ENCODE results near the gene PTPRS. TPM values are rescaled to one million over a fixed set of nuclear protein-coding genes. Genes with fewer than 3 reads are reported as not detected.

The PTPRS gene
- total and polyA plus RNA-seq, 2 donors, result 4.7 to 8.5 TPM

GRCh38 chr19:5321066-5321642 lies 19.5 kb downstream of the PTPRS start:
- WGBS, result 96% methylated on average over 9 of the region's 9 CpGs
- Histone ChIP-seq H3K27ac (ENCODE audit: low read depth in 1 of 2, low read length in 1 of 2) (no peak overlapping the region), H3K4me3 (ENCODE audit: low read length in 2 of 2) (no peak overlapping the region), H3K4me1 (ENCODE audit: control insufficient read depth in 2 of 2, insufficient read depth in 2 of 2, low read length in 2 of 2) (peaks cover 0 to 3% of the 10 kb centered on the region in 2 donors), H3K36me3 (ENCODE audit: control insufficient read depth in 2 of 2, insufficient read depth in 2 of 2, low read length in 1 of 2) (no peaks in the 10 kb centered on the region), H3K27me3 (ENCODE audit: control insufficient read depth in 2 of 2, insufficient read depth in 1 of 2, low read length in 1 of 2) (peaks cover 0 to 13% of the 10 kb centered on the region in 2 donors), H3K9me3 (ENCODE audit: control insufficient read depth in 2 of 2, insufficient read depth in 1 of 2, low read length in 1 of 2) (peaks cover 0 to 7% of the 10 kb centered on the region in 2 donors)
- no peak for DNase-seq (ENCODE audit: low read depth in 6 of 9, low spot score in 9 of 9)

GRCh38 chr19:5319516-5319915 lies 21.1 kb downstream of the PTPRS start:
- H3K4me3 ChIP-seq (ENCODE audit: low read length in 2 of 2), result no peak overlapping the region
- 95% methylated on average over 9 of the region's 9 CpGs for WGBS
- no peaks in the 10 kb centered on the region for H3K36me3 ChIP-seq (ENCODE audit: control insufficient read depth in 2 of 2, insufficient read depth in 2 of 2, low read length in 1 of 2)
- peaks cover 0 to 13% of the 10 kb centered on the region in 2 donors for H3K27me3 ChIP-seq (ENCODE audit: control insufficient read depth in 2 of 2, insufficient read depth in 1 of 2, low read length in 1 of 2)
- H3K9me3 ChIP-seq (ENCODE audit: control insufficient read depth in 2 of 2, insufficient read depth in 1 of 2, low read length in 1 of 2), result peaks cover 0 to 2% of the 10 kb centered on the region in 2 donors
- no peak for DNase-seq (ENCODE audit: low read depth in 6 of 9, low spot score in 9 of 9)
- H3K4me1 ChIP-seq (ENCODE audit: control insufficient read depth in 2 of 2, insufficient read depth in 2 of 2, low read length in 2 of 2), result peaks cover 0 to 3% of the 10 kb centered on the region in 2 donors
- no peak overlapping the region for H3K27ac ChIP-seq (ENCODE audit: low read depth in 1 of 2, low read length in 1 of 2)

GRCh38 chr19:5318306-5318705 lies 22.3 kb downstream of the PTPRS start:
- 91% methylated on average over 6 of the region's 6 CpGs for WGBS
- Histone ChIP-seq H3K4me1 (ENCODE audit: control insufficient read depth in 2 of 2, insufficient read depth in 2 of 2, low read length in 2 of 2) (peaks cover 0 to 3% of the 10 kb centered on the region in 2 donors), H3K27me3 (ENCODE audit: control insufficient read depth in 2 of 2, insufficient read depth in 1 of 2, low read length in 1 of 2) (peaks cover 0 to 17% of the 10 kb centered on the region in 2 donors), H3K9me3 (ENCODE audit: control insufficient read depth in 2 of 2, insufficient read depth in 1 of 2, low read length in 1 of 2) (no peaks in the 10 kb centered on the region), H3K36me3 (ENCODE audit: control insufficient read depth in 2 of 2, insufficient read depth in 2 of 2, low read length in 1 of 2) (no peaks in the 10 kb centered on the region), H3K4me3 (ENCODE audit: low read length in 2 of 2) (no peak overlapping the region), H3K27ac (ENCODE audit: low read depth in 1 of 2, low read length in 1 of 2) (no peak overlapping the region)
- DNase-seq (ENCODE audit: low read depth in 6 of 9, low spot score in 9 of 9), result no peak

GRCh38 chr19:5317321-5317720 lies 23.3 kb downstream of the PTPRS start:
- no peaks in the 10 kb centered on the region for H3K9me3 ChIP-seq (ENCODE audit: control insufficient read depth in 2 of 2, insufficient read depth in 1 of 2, low read length in 1 of 2)
- no peak overlapping the region for H3K27ac ChIP-seq (ENCODE audit: low read depth in 1 of 2, low read length in 1 of 2)
- H3K36me3 ChIP-seq (ENCODE audit: control insufficient read depth in 2 of 2, insufficient read depth in 2 of 2, low read length in 1 of 2), result no peaks in the 10 kb centered on the region
- DNase-seq (ENCODE audit: low read depth in 6 of 9, low spot score in 9 of 9), result no peak
- peaks cover 0 to 15% of the 10 kb centered on the region in 2 donors for H3K27me3 ChIP-seq (ENCODE audit: control insufficient read depth in 2 of 2, insufficient read depth in 1 of 2, low read length in 1 of 2)
- no peak overlapping the region for H3K4me3 ChIP-seq (ENCODE audit: low read length in 2 of 2)
- H3K4me1 ChIP-seq (ENCODE audit: control insufficient read depth in 2 of 2, insufficient read depth in 2 of 2, low read length in 2 of 2), result peaks cover 0 to 3% of the 10 kb centered on the region in 2 donors
- 84% methylated on average over 7 of the region's 7 CpGs for WGBS

GRCh38 chr19:5316138-5316537 lies 24.5 kb downstream of the PTPRS start:
- no peak overlapping the region for H3K4me3 ChIP-seq (ENCODE audit: low read length in 2 of 2)
- H3K27ac ChIP-seq (ENCODE audit: low read depth in 1 of 2, low read length in 1 of 2), result no peak overlapping the region
- H3K36me3 ChIP-seq (ENCODE audit: control insufficient read depth in 2 of 2, insufficient read depth in 2 of 2, low read length in 1 of 2), result no peaks in the 10 kb centered on the region
- no peaks in the 10 kb centered on the region for H3K4me1 ChIP-seq (ENCODE audit: control insufficient read depth in 2 of 2, insufficient read depth in 2 of 2, low read length in 2 of 2)
- H3K27me3 ChIP-seq (ENCODE audit: control insufficient read depth in 2 of 2, insufficient read depth in 1 of 2, low read length in 1 of 2), result peaks cover 0 to 7% of the 10 kb centered on the region in 2 donors
- DNase-seq (ENCODE audit: low read depth in 6 of 9, low spot score in 9 of 9), result no peak
- WGBS, result 95% methylated on average over 9 of the region's 9 CpGs
- no peaks in the 10 kb centered on the region for H3K9me3 ChIP-seq (ENCODE audit: control insufficient read depth in 2 of 2, insufficient read depth in 1 of 2, low read length in 1 of 2)

GRCh38 chr19:5314907-5315298 lies 25.7 kb downstream of the PTPRS start:
- Histone ChIP-seq H3K36me3 (ENCODE audit: control insufficient read depth in 2 of 2, insufficient read depth in 2 of 2, low read length in 1 of 2) (no peaks in the 10 kb centered on the region), H3K27ac (ENCODE audit: low read depth in 1 of 2, low read length in 1 of 2) (no peak overlapping the region), H3K27me3 (ENCODE audit: control insufficient read depth in 2 of 2, insufficient read depth in 1 of 2, low read length in 1 of 2) (peaks cover 0 to 7% of the 10 kb centered on the region in 2 donors), H3K4me3 (ENCODE audit: low read length in 2 of 2) (no peak overlapping the region), H3K9me3 (ENCODE audit: control insufficient read depth in 2 of 2, insufficient read depth in 1 of 2, low read length in 1 of 2) (no peaks in the 10 kb centered on the region), H3K4me1 (ENCODE audit: control insufficient read depth in 2 of 2, insufficient read depth in 2 of 2, low read length in 2 of 2) (no peaks in the 10 kb centered on the region)
- WGBS, result 92% methylated on average over 4 of the region's 4 CpGs
- DNase-seq (ENCODE audit: low read depth in 6 of 9, low spot score in 9 of 9), result no peak

DNA sequence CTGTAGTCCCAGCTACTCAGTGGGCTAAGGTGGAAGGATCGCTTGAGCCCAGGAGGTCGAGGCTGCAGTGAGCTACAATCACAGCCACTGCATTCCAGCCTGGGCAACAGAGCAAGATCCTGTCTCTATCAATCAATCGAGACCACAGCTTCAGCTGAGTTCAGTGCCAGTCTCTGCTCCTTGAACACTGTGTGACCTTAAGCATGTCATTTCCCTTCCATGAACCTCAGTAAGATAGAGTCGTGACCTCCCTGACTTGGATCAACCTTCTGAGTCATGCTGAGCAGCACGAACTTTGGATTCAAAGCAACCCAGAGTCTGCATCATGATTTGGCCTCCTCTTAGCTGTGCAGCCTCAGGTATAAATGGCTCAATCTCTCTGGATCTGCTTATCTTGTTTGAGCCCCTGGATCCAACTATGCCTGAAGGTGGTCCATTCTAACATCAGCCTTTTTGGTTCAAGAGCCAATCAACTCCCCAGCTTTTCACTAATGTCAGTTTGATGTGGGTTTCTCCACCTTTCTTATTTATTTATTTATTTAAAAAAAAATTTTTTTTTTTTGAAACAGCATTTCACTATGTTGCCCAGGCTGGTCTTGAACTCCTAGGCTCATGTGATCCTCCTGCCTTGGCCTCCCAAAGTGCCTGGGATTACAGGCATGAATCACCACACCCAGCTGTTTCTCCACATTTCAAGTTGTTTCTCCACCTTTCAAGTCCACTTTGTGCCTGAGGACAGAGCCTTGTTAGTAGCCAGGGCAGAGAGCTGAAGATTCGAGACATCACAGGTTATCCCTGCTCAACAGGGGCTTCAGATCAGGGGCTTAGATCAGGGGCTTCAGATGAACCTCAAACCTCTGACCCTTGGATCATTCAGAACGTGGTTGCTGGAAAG lies 26.4 kb downstream of the PTPRS start:
- 90% methylated on average over 7 of the region's 7 CpGs for WGBS
- Histone ChIP-seq H3K27me3 (ENCODE audit: control insufficient read depth in 2 of 2, insufficient read depth in 1 of 2, low read length in 1 of 2) (peaks cover 0 to 7% of the 10 kb centered on the region in 2 donors), H3K27ac (ENCODE audit: low read depth in 1 of 2, low read length in 1 of 2) (no peak overlapping the region), H3K4me3 (ENCODE audit: low read length in 2 of 2) (no peak overlapping the region), H3K9me3 (ENCODE audit: control insufficient read depth in 2 of 2, insufficient read depth in 1 of 2, low read length in 1 of 2) (no peaks in the 10 kb centered on the region), H3K36me3 (ENCODE audit: control insufficient read depth in 2 of 2, insufficient read depth in 2 of 2, low read length in 1 of 2) (no peaks in the 10 kb centered on the region), H3K4me1 (ENCODE audit: control insufficient read depth in 2 of 2, insufficient read depth in 2 of 2, low read length in 2 of 2) (no peaks in the 10 kb centered on the region)
- DNase-seq (ENCODE audit: low read depth in 6 of 9, low spot score in 9 of 9), result no peak

- 9% methylated on average over 17 of the region's 17 CpGs for WGBS
- Histone ChIP-seq H3K27me3 (ENCODE audit: control insufficient read depth in 2 of 2, insufficient read depth in 1 of 2, low read length in 1 of 2) (peaks cover 0 to 7% of the 10 kb centered on the region in 2 donors), H3K4me3 (ENCODE audit: low read length in 2 of 2) (no peak overlapping the region), H3K36me3 (ENCODE audit: control insufficient read depth in 2 of 2, insufficient read depth in 2 of 2, low read length in 1 of 2) (no peaks in the 10 kb centered on the region), H3K4me1 (ENCODE audit: control insufficient read depth in 2 of 2, insufficient read depth in 2 of 2, low read length in 2 of 2) (no peaks in the 10 kb centered on the region), H3K9me3 (ENCODE audit: control insufficient read depth in 2 of 2, insufficient read depth in 1 of 2, low read length in 1 of 2) (no peaks in the 10 kb centered on the region), H3K27ac (ENCODE audit: low read depth in 1 of 2, low read length in 1 of 2) (no peak overlapping the region)
- no peak for DNase-seq (ENCODE audit: low read depth in 6 of 9, low spot score in 9 of 9)
These were observed 27.3 kb downstream of the PTPRS start for GRCh38 chr19:5313307-5313706.

DNA sequence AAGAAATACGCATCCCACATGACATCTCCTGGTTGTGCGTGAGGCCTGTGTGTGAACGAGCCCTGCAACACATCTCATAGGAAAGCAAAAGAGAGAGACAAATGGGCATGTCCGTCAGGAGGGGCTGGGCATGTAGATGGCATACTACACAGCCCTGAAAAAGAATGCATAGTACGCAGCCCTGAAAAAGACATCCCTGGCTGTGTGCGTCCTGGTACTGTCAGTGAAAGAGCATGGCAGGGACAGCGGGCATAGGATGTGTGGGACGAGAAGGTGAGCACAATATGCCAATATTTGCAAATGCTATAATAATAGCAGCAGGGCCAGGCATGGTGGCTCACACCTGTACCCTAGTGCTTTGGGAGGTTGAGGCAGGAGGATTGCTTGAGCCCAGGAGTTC lies 28.6 kb downstream of the PTPRS start:
- H3K27ac ChIP-seq (ENCODE audit: low read depth in 1 of 2, low read length in 1 of 2), result no peak overlapping the region
- H3K4me3 ChIP-seq (ENCODE audit: low read length in 2 of 2), result no peak overlapping the region
- H3K36me3 ChIP-seq (ENCODE audit: control insufficient read depth in 2 of 2, insufficient read depth in 2 of 2, low read length in 1 of 2), result no peaks in the 10 kb centered on the region
- DNase-seq (ENCODE audit: low read depth in 6 of 9, low spot score in 9 of 9), result no peak
- H3K9me3 ChIP-seq (ENCODE audit: control insufficient read depth in 2 of 2, insufficient read depth in 1 of 2, low read length in 1 of 2), result no peaks in the 10 kb centered on the region
- WGBS, result 97% methylated on average over 8 of the region's 8 CpGs
- H3K4me1 ChIP-seq (ENCODE audit: control insufficient read depth in 2 of 2, insufficient read depth in 2 of 2, low read length in 2 of 2), result no peaks in the 10 kb centered on the region
- H3K27me3 ChIP-seq (ENCODE audit: control insufficient read depth in 2 of 2, insufficient read depth in 1 of 2, low read length in 1 of 2), result peaks cover 0 to 7% of the 10 kb centered on the region in 2 donors
